BE2C (cell line): Measurements from ENCODE around the gene NINL. TPM values are rescaled to one million over a fixed set of nuclear protein-coding genes. Genes with fewer than 3 reads are reported as not detected.
A peak's percentile ranks its signal among the peaks of the same experiment; 100 is the strongest.
"Not testable (repeated sequence)": the region's sequence is repeated elsewhere in the genome, so short reads cannot be mapped to it uniquely, and the experiment has no call there.

Experiments used
- DNase-seq: peaks from one replicate; pipeline ENCODE4 v3.0.0-alpha.2; 2020
- H3K27me3 ChIP-seq: fragments of 250-450 bp; sonication (Bioruptor Pico); 2 replicates; pipeline ENCODE4 v1.5.1; 2020; ENCODE audit warnings: mild to moderate bottlenecking
- H3K36me3 ChIP-seq: fragments of 250-450 bp; sonication (Bioruptor Pico); 2 replicates; pipeline ENCODE4 v1.5.1; 2020; ENCODE audit warnings: mild to moderate bottlenecking
- H3K4me1 ChIP-seq: fragments of 250-450 bp; sonication (Bioruptor Pico); 2 replicates; pipeline ENCODE4 v1.5.1; 2020
- H3K4me3 ChIP-seq: 2 replicates; pipeline ENCODE4 v1.5.1; 2011; ENCODE audit warnings: low read depth, low read length
- H3K9me3 ChIP-seq: fragments of 250-450 bp; sonication (Bioruptor Pico); 2 replicates; pipeline ENCODE4 v1.5.1; 2020
- CTCF ChIP-seq: IDR thresholded peaks from 2 replicates; pipeline ENCODE4 v1.5.1; 2012; ENCODE audit warnings: mild to moderate bottlenecking, low read depth, low read length
- polyA plus RNA-seq: library from polyadenylated mRNA; unstranded; fragments of >200 nt; gene quantifications from one replicate; pipeline ENCODE4 v1.2.1, GENCODE V29; 2012; ENCODE audit warnings: low read depth, missing spikeins; ENCODE audit not compliant: insufficient read length, insufficient read depth

NINL gene
- 2.4 TPM for polyA plus RNA-seq

DNA sequence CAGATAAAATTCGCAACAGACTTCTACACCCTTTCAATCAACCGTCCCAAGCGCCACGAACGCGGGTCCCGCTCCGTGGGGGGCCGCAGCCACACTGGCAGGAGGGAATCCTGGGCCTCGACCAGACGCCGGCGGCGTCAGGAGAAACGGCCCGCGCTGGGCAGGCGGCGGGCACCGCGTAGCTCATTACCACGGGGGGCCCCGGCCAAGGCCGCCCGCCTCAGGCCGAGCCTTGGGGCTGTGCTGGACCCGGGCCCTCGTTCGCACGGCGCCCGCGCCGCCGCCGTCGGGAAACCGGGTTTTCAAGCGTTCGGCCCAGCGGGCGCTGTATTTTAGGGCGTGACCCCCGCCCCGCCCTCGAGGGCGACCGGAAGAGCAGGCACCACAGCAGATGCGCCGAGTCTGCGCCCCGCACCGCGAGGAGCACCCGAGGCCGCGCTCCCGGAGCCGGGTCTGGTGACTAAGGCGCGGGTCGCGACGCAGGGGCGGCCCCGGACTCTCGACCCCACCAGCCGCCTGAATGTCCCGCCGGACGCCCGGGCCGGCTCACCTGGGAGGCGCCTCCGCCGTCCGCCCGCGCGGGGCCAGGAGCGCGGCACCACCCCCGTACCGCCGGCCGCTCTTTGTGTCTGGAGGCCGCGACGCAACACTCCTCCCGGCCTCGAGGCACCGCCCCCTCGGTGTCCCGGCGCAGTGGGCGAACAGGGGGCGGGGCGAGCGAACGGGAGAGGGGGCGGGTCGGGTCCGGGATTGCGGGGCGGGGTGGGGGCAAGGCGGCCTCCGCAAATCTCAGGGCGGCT, at the start of gene NINL:
Gene NINL (minus strand): TSS at position 627 of the 800 bp plus-strand sequence. CDS start 58,944 bp downstream, outside the sequence.
- DNase-seq: peak; percentile 61
- no peaks in the 10 kb centered on the region for H3K9me3 ChIP-seq

GRCh38 chr20:25632940-25633790, 47.8 kb upstream of the NINL start:
- no peaks in the 10 kb centered on the region for H3K27me3 ChIP-seq
- H3K4me1 ChIP-seq: no peaks in the 10 kb centered on the region
- H3K36me3 ChIP-seq: no peaks in the 10 kb centered on the region
- no peak overlapping the region for H3K4me3 ChIP-seq
- H3K9me3 ChIP-seq: no peaks in the 10 kb centered on the region
- TF ChIP-seq CTCF: no peak
- no peak for DNase-seq

More for the DNA sequence above, at the start of gene NINL:
- Histone ChIP-seq H3K36me3 (no peaks in the 10 kb centered on the region), H3K27me3 (peaks cover 12% of the 10 kb centered on the region), H3K4me3 (peak within 1 kb of the TSS; percentile 55), H3K4me1 (no peaks in the 10 kb centered on the region)
- no peak for TF ChIP-seq CTCF

- not testable (repeated sequence) for DNase-seq, H3K9me3 ChIP-seq, H3K4me3 ChIP-seq, H3K4me1 ChIP-seq, H3K36me3 ChIP-seq, H3K27me3 ChIP-seq
Observed at GRCh38 chr20:25630615-25631014, 45.3 kb upstream of the NINL start.

- H3K4me1 ChIP-seq: no peaks in the 10 kb centered on the region
- H3K36me3 ChIP-seq: no peaks in the 10 kb centered on the region
- no peak for DNase-seq
- H3K9me3 ChIP-seq: no peaks in the 10 kb centered on the region
- H3K4me3 ChIP-seq: no peak overlapping the region
- H3K27me3 ChIP-seq: no peaks in the 10 kb centered on the region
- TF ChIP-seq CTCF: no peak
Observed at GRCh38 chr20:25629816-25630499, 44.6 kb upstream of the NINL start.

GRCh38 chr20:25626779-25627178, 41.4 kb upstream of the NINL start:
- no peak overlapping the region for H3K4me3 ChIP-seq
- H3K36me3 ChIP-seq: no peaks in the 10 kb centered on the region
- no peak for TF ChIP-seq CTCF
- no peaks in the 10 kb centered on the region for H3K4me1 ChIP-seq
- no peaks in the 10 kb centered on the region for H3K9me3 ChIP-seq
- no peaks in the 10 kb centered on the region for H3K27me3 ChIP-seq
- DNase-seq: no peak

- Histone ChIP-seq H3K4me1 (no peaks in the 10 kb centered on the region), H3K9me3 (no peaks in the 10 kb centered on the region), H3K36me3 (no peaks in the 10 kb centered on the region), H3K4me3 (peak overlapping the region; percentile 87), H3K27me3 (no peaks in the 10 kb centered on the region)
- DNase-seq: no peak
- TF ChIP-seq CTCF: no peak
Observed at GRCh38 chr20:25624500-25624939, 39.2 kb upstream of the NINL start.
